Embryonic facial prominence (tissue), 1 donor: ENCODE results near the gene MPHOSPH8.
"Not testable (repeated sequence)": the region's sequence is repeated elsewhere in the genome, so short reads cannot be mapped to it uniquely, and the experiment has no call there.

ENCODE experiments used
- DNase-seq: peaks from one replicate; pipeline ENCODE4 v3.0.0-alpha.2; 2016; ENCODE audit errors: extremely low spot score

The MPHOSPH8 gene

DNA sequence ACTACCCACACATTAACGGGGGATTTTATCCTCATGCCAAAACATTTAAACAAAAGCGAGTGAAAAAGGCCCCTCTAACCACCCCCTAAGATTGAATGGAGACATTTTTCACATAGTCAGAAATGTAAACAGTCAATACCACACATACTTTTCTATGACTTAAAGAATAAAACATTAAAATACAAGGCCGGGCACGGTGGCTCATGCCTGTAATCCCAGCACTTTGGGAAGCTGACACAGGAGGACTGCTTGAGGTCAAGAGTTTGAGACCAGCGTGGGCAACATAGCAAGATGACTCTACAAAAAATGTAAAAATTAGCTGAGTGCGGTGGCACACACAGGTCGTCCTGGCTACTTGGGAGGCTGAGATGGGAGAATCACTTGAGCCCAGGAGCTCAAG lies 47.3 kb downstream of the MPHOSPH8 start:
- no peak for DNase-seq

DNA sequence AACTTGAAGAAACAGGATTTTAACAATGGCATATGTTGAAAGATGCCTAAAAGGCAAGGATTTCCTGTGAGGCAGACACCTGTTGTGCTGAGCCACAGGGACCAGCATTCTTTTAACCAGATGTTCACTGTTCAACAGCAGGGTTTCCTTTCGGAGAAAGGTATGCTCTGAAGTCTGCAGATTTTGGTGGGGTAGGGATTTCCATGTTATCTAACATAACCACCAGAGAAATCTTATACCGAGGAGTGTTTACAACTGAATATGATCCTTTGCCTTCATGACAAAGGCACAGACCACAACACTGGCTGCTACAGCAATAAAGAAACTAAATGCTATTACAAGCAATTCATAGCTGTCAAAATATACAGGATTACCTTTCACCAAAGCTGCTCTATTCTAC lies 48.1 kb downstream of the MPHOSPH8 start:
- DNase-seq = no peak

DNA sequence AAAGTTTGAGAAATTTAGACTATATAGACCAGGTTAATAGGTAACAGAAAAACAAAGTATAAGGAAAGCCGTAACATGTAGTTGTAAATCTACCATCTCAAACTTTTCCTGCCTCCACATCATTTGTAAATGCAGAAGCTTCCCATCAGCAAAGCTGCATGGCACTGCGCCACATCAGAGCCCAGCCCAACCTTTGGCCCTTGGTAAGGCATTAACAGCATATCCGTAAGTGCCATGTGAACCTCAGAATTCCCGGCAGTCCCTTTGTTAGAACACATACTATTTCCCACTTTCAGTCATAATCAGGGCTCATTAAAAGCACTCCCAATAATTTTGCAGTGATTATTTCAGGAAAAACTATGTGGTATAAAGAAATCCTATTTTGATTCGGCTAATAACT lies 51.6 kb downstream of the MPHOSPH8 start:
- no peak for DNase-seq

DNA sequence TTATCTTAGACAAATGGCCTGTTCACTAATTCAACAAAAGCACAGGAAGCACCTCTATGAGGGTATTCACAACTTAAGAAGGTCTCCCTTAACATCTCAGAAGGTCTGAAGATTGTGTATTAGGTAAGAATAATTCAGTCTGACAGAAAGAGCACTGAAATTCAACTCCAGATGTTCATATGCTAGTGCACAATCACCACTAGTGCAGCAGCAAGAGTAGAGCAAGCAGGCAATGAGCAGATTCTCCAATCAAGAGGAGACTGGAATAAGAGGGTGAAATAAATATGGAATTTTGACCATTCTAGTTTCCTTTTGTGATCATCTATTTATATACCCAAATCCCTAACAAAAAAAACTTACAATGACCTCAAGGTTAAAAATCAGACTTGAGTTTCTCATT lies 52.0 kb downstream of the MPHOSPH8 start:
- DNase-seq = no peak

DNA sequence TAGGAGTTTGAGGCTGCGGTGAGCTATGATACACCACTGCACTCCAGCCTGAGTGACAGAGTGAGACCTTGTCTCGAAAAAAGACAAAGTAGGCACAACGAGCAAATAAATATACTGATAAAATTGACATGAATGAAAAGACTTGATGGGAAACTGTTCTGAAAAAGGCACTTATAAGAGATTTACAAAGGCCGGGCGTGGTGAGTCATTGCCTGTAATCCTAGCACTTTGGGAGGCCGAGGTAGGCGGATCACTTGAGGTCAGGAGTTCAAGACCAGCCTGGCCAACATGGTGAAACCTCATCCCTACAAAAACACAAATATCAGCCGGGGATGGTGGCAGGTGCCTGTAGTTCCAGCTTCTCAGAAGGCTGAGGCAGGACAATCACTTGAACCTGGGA lies 58.0 kb downstream of the MPHOSPH8 start:
- not testable (repeated sequence) for DNase-seq

DNA sequence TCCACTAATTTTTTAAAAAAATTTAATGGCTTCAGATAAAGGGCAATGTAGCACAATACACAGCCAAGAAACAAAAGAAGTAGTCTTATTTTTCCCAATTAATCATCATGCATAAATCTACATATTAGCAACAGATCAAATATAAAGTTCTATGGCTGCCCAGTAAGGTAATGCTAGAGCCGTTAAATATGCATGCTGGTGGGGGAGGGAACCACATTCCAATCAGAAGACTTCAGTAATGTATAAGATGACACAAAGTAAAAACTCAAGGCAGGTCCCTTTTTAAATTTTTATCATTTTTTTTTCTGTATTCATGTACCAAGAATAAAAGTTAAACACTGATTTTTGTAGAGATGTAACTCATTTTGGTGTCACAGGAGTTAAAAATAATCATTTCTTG lies 62.0 kb downstream of the MPHOSPH8 start:
- no peak for DNase-seq

DNA sequence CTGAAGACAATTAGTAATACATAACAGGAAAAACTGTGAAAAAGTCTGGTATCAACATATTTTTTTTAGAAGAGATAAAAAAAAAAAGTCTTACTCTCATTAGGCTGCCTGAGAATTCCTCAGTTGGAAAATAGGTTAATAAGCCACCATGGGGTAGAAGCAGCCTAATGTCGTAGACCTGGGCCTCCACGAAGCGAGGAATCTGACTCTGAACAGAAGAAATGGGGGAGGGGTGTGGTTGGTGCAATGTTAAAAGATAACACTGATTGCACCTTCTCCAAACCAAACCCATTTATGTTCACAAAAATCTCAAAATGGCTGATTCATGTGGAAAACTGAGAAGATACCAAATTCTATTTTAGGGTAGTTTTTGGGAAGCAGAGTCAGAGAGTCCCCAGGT lies 62.4 kb downstream of the MPHOSPH8 start:
- no peak for DNase-seq

DNA sequence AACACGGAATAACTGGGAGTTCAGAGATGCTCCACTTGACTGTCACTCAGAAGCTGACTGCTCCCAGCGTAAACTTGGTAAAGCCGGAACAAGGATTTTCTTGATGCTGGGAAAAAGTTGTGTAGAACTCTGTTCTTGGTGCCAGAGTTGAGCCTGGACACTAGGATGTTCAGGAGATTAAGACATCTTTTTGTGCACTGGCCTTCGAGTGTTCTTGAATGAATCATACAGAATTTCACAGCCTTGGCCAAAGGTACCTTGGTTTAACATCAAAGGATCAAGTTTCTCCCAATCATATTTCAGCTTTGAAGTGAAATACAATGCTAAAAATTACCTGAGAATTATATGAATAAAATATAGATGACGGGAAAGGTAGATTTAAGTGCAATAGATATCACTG lies 67.5 kb downstream of the MPHOSPH8 start:
- not testable (repeated sequence) for DNase-seq

DNA sequence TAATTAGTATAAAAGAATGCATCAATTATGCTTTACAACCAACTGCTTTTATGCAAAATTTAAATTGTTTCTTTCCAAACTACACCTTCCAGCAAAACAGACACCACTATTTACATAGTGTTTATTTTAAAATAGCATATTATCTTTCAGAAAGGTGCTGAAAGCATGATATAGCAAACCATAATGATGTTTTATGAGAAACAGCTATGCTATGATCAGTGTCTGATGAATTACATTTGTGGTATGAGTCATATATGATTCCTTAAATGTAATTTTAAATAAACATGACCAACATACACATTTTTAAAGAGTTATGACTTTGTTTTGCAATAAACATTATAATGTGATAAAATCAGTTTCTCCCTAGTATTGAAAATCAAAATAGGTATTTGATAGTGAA lies 68.2 kb downstream of the MPHOSPH8 start:
- DNase-seq = not testable (repeated sequence)

DNA sequence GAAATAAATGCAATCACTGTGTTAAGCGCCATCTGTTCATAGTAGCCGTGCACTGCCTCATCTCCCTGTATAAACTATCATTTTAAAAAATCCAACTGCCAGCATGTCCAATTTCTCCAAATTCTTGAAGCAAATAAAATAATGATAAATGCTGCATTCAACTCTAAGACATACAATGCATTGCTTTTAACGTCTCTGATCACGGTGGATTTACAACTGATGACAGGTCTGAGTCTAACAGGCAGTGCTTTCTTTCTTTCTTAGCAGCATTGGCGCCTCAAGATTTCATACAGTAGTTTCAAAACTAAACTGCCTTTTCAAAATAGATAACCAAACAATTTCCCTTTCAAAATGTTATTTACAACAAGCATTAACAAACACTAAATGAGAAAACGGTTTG lies 70.8 kb downstream of the MPHOSPH8 start:
- not testable (repeated sequence) for DNase-seq

DNA sequence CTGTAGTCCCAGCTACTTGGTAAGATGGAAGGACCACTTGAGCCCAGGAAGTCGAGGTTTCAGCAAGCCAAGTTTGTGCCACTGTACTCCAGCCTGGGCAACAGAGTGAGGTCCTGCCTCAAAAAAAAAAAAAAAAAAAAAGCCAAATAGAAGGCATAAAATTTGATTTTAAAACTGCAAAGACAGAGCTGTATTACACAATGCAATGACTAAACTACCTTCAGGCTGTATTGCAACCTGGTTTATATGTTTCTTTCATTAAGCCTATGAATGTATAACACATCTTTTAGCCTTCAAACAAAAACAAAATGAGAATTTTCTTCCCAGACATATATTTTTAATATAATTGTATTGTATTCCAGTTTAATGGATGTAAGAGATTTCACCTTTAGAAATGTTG lies 75.6 kb downstream of the MPHOSPH8 start:
- not testable (repeated sequence) for DNase-seq

DNA sequence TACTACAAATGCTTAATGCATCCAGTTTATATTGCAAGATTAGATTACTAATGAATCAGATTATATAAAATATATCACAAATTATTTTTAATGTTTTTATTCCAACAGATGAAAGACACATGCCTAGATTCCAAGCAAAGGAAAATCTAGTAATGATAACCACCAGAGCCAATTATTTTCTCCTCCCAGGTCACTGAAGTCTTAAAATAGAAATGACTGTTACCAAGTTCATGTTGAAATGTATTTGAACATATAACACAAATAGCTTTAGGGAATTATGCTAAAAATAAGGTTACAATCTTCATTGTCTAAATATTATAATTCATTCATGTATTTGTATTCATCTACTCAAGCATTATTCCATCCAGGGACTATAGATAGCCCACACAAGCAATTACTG lies 76.3 kb downstream of the MPHOSPH8 start:
- DNase-seq = not testable (repeated sequence)

DNA sequence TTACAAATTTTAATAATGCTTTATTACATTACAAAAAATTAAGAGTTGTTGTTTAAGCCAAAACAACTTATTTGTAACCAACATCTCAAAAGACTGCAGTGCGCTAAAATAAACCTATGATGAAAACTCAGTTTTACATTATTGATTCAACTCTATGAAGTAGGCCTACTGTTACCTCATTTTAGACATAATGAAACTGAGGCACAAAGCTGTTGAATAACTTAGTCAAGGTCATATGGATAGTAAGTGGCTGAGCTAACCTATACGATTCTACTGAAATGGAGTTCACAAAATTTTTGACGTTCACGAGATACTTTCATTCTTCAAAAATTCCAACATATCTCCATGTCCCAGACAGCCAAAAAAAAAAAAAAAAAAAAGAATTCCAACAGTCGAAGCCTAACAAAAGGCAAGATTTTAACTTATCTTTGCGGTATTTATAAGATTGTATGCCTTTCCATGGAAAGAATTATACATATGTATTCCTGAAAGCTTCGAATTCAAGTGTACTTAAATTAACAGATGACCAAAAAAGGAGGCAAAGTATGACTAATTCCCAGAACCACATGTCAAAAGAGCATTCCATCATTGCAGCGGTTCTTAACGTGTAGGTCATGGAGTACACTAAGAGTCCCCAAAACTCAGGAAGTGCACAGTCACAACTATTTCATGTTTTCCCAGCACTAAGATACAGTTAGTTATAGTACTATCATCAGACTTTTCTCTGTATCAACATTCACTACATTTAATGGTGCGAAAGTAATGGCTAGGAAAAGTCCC lies 79.9 kb downstream of the MPHOSPH8 start:
- DNase-seq = no peak

DNA sequence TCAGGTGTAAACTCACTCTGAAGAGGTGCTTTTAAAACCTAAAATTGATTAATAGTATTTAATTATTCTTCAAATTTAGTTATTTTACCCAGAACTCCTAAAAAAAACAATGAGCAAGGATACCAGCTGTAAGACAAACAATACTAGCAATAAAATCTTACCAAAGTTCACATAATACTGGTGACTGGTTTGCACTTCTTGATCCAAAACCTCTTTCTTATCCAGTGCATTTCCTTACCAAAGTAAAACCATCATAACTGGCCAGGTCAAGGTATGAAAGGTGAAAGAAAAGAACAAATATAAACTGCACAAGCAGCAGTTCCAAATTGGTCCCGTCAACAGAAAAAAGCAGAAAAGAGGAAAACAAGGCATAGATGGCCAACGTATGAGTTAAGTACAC lies 86.6 kb downstream of the MPHOSPH8 start:
- no peak for DNase-seq
